Measurements from ENCODE around the gene NDUFC2.

GRCh38 chr11:78054971-78055370 is 24.7 kb downstream of the NDUFC2 start:
- TF ChIP-seq, protein P1, sequence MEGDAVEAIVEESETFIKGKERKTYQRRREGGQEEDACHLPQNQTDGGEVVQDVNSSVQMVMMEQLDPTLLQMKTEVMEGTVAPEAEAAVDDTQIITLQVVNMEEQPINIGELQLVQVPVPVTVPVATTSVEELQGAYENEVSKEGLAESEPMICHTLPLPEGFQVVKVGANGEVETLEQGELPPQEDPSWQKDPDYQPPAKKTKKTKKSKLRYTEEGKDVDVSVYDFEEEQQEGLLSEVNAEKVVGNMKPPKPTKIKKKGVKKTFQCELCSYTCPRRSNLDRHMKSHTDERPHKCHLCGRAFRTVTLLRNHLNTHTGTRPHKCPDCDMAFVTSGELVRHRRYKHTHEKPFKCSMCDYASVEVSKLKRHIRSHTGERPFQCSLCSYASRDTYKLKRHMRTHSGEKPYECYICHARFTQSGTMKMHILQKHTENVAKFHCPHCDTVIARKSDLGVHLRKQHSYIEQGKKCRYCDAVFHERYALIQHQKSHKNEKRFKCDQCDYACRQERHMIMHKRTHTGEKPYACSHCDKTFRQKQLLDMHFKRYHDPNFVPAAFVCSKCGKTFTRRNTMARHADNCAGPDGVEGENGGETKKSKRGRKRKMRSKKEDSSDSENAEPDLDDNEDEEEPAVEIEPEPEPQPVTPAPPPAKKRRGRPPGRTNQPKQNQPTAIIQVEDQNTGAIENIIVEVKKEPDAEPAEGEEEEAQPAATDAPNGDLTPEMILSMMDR (IDR thresholded peaks at IDR 0.05; ENCODE audit: poor library complexity, severe bottlenecking) = no peak
- TF ChIP-seq POLR2AphosphoS5 (IDR thresholded peaks at IDR 0.05) (no peak), TAF1 (IDR thresholded peaks at IDR 0.05; ENCODE audit: low read depth) (no peak), RAD21 (conservative IDR thresholded peaks at IDR 0.05) (no peak), EZH2 (IDR thresholded peaks at IDR 0.05; ENCODE audit: borderline replicate concordance, insufficient read depth, low read length, poor library complexity, severe bottlenecking) (no peak), REST (IDR thresholded peaks at IDR 0.05; ENCODE audit: borderline replicate concordance) (no peak)
